HepG2 (cell line): ENCODE results near the gene MBNL3. TPM values are rescaled to one million over a fixed set of nuclear protein-coding genes. Genes with fewer than 3 reads are reported as not detected.
A peak's percentile ranks its signal among the peaks of the same experiment; 100 is the strongest.

Experiments used
- CBX1 ChIP-seq: IDR thresholded peaks from one replicate; pipeline ENCODE4 v1.6.1; 2016; ENCODE audit warnings: antibody characterized with exemption, low read depth
- CREB3 ChIP-seq: sonication (generic); formaldehyde crosslinking; IDR thresholded peaks from 2 replicates; pipeline ENCODE4 v1.5.0; 2020; ENCODE audit warnings: missing genetic modification reagents
- ERF ChIP-seq: IDR thresholded peaks from 2 replicates; pipeline ENCODE4 v1.6.1; 2018; ENCODE audit warnings: missing biosample characterization, missing genetic modification reagents
- ETV6 ChIP-seq: sonication (generic); formaldehyde crosslinking; conservative IDR thresholded peaks from 2 replicates; pipeline ENCODE4 v1.4.0; 2020; ENCODE audit warnings: missing genetic modification reagents
- FOXJ3 ChIP-seq: sonication (generic); formaldehyde crosslinking; IDR thresholded peaks from 2 replicates; pipeline ENCODE4 v1.4.0; 2020; ENCODE audit warnings: missing genetic modification reagents, mild to moderate bottlenecking, borderline replicate concordance
- FOXO1 ChIP-seq: sonication (generic); formaldehyde crosslinking; IDR thresholded peaks from 2 replicates; pipeline ENCODE4 v1.4.0; 2020; ENCODE audit warnings: missing genetic modification reagents
- HDAC1 ChIP-seq: sonication (generic); formaldehyde crosslinking; IDR thresholded peaks from 2 replicates; pipeline ENCODE4 v1.5.1; 2020; ENCODE audit warnings: mild to moderate bottlenecking, missing genetic modification reagents
- HOXA7 ChIP-seq: sonication (generic); formaldehyde crosslinking; IDR thresholded peaks from 2 replicates; pipeline ENCODE4 v1.8.1; 2022; ENCODE audit warnings: mild to moderate bottlenecking, missing genetic modification reagents, moderate library complexity
- NONO ChIP-seq, 2 experiments: fragments of 450-650 bp in 1 of 2; sonication (generic) in 1 of 2; formaldehyde crosslinking in 1 of 2; IDR thresholded peaks in 1 of 2; conservative IDR thresholded peaks in 1 of 2; 2 replicates each; pipeline versions ENCODE4 v1.6.1 to v1.8.0; 2017 to 2022; ENCODE audit warnings: mild to moderate bottlenecking in 1 of 2, missing genetic modification reagents in 1 of 2, moderate library complexity in 1 of 2
- NR3C1 ChIP-seq: sonication (generic); formaldehyde crosslinking; IDR thresholded peaks from 2 replicates; pipeline ENCODE4 v1.4.0; 2020; ENCODE audit warnings: missing genetic modification reagents
- PCBP2 ChIP-seq: fragments of 200-400 bp; formaldehyde crosslinking; optimal IDR thresholded peaks from 2 replicates; pipeline ENCODE3; 2018; ENCODE audit warnings: low read length, low read depth; ENCODE audit not compliant: poor library complexity, severe bottlenecking
- PITX1 ChIP-seq: sonication (generic); formaldehyde crosslinking; IDR thresholded peaks from 2 replicates; pipeline ENCODE4 v1.5.1; 2020; ENCODE audit warnings: mild to moderate bottlenecking, missing genetic modification reagents
- SMAD1 ChIP-seq: sonication (generic); formaldehyde crosslinking; IDR thresholded peaks from 2 replicates; pipeline ENCODE4 v1.4.0; 2020; ENCODE audit warnings: missing genetic modification reagents, low read depth, mild to moderate bottlenecking, borderline replicate concordance
- SOX13 ChIP-seq, 3 experiments: fragments of 450-650 bp in 1 of 3; sonication (generic) in 1 of 3; formaldehyde crosslinking in 1 of 3; IDR thresholded peaks in 2 of 3; conservative IDR thresholded peaks in 1 of 3; 2 replicates each; pipeline versions ENCODE4 v1.5.0 to v1.6.1; 2016 to 2020; ENCODE audit warnings: antibody characterized with exemption in 1 of 3, mild to moderate bottlenecking in 1 of 3, missing compliant biosample characterization in 1 of 3, missing genetic modification reagents in 1 of 3, moderate library complexity in 1 of 3
- USF2 ChIP-seq, 2 experiments: sonication (generic) in 1 of 2; formaldehyde crosslinking in 1 of 2; IDR thresholded peaks; 2 replicates each; pipeline versions ENCODE4 v1.5.1 to v1.6.1; 2011 to 2020; ENCODE audit warnings: borderline replicate concordance in 1 of 2, low read depth in 1 of 2, low read length in 1 of 2, mild to moderate bottlenecking in 1 of 2, missing genetic modification reagents in 1 of 2, moderate library complexity in 1 of 2
- YEATS2 ChIP-seq: sonication (generic); formaldehyde crosslinking; IDR thresholded peaks from 2 replicates; pipeline ENCODE4 v1.4.0; 2020; ENCODE audit warnings: missing genetic modification reagents, borderline replicate concordance
- ZBTB8A ChIP-seq: sonication (generic); formaldehyde crosslinking; IDR thresholded peaks from 2 replicates; pipeline ENCODE4 v1.4.0; 2020; ENCODE audit warnings: mild to moderate bottlenecking, low read depth, missing genetic modification reagents, borderline replicate concordance
- ZFY ChIP-seq: sonication (generic); formaldehyde crosslinking; IDR thresholded peaks from 2 replicates; pipeline ENCODE4 v1.4.0; 2020; ENCODE audit warnings: missing genetic modification reagents
- ZNF292 ChIP-seq: sonication (generic); formaldehyde crosslinking; IDR thresholded peaks from 2 replicates; pipeline ENCODE4 v1.8.1; 2022; ENCODE audit warnings: mild to moderate bottlenecking, low read depth, missing genetic modification reagents, borderline replicate concordance
- ZNF558 ChIP-seq: sonication (generic); formaldehyde crosslinking; IDR thresholded peaks from 2 replicates; pipeline ENCODE4 v1.9.0; 2022; ENCODE audit warnings: mild to moderate bottlenecking, missing genetic modification reagents, borderline replicate concordance
- ZNF761 ChIP-seq: sonication (generic); formaldehyde crosslinking; conservative IDR thresholded peaks from 2 replicates; pipeline ENCODE4 v1.4.0; 2020; ENCODE audit warnings: mild to moderate bottlenecking, missing genetic modification reagents
- polyA plus RNA-seq, 8 experiments: library from polyadenylated mRNA; depleted of rRNA in 3 of 8; stranded (reverse) in 7 of 8; unstranded in 1 of 8; fragments of >200 nt; fragmentation: Illumina TruSeq in 4 of 8; extraction: Trizol in 4 of 8; gene quantifications; 2 replicates each; pipeline versions ENCODE4 v1.2.1 to v1.2.3, GENCODE V29; 2011 to 2016; ENCODE audit warnings: low read depth in 4 of 8, missing spikeins in 1 of 8, mixed read lengths in 1 of 8; ENCODE audit not compliant: insufficient read depth in 1 of 8
- total RNA-seq, 5 experiments: library from RNA; depleted of rRNA; stranded (reverse); fragments of >200 nt; fragmentation: Illumina TruSeq; extraction: Trizol; gene quantifications; 2 replicates each; pipeline ENCODE4 v1.2.3, GENCODE V29; 2016; ENCODE audit warnings: low read depth in 1 of 5
- TF ChIP-seq, protein P1 (sequence below): sonication (generic); formaldehyde crosslinking; IDR thresholded peaks from 2 replicates; pipeline ENCODE4 v1.4.0; 2020; ENCODE audit warnings: missing genetic modification reagents, mild to moderate bottlenecking, borderline replicate concordance

Gene MBNL3
- total and polyA plus RNA-seq, 2 of the 13 experiments (the other 11 are each of a cell fraction or from before 2014, with no cell fraction given), result 155 to 257 TPM

DNA sequence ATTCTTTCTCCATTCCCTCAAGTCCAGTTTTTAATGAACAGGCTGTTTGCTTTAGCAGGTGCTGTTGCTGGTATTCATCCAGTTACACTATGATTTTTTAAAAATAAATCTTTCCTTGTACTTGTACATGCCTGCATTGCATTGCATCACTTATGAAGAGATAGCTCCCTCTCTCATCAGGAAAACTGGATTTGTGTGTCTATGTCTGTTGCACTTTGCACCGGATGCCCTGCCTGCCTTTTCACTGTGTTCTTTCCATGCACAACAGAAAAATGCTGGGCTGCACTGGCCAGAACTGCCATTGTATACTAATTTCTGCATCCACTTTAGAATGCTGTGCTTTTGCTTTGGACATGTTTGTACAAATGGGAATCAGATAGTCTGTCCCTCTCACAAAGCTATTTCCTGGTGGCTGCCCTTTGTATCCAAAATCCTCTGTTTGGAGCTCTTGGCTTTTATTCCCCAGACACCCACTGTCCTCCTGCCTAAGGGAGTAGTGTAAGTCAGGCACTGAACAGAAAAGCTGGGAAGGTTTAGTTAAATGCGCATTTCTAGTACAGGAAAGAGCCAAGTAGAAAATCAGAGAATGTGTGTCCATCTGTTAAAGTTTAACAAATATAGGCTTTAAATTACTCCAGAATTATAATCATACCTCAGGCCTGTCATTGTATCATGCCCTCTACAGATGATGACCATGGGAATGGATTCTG lies 119.1 kb downstream of the MBNL3 start (continued):
- TF ChIP-seq ERF (CRISPR knock-in tag) (peak; percentile 54; the same call in 1 of the 2 replicates), SOX13 (IDR thresholded peaks at IDR 0.05) (0 out of 2 replicates have a peak, but pooled peaks have one; percentile 46), SOX13 (CRISPR knock-in tag; conservative IDR thresholded peaks at IDR 0.05 in 1 of 2, IDR thresholded peaks at IDR 0.05 in 1 of 2) (peak in 1 of 2 experiments; percentile 73; a peak in 2 of 4 replicates), ZNF292 (CRISPR knock-in tag) (peak; percentile 60; the same call in 1 of the 2 replicates), YEATS2 (CRISPR knock-in tag) (no peak), PITX1 (CRISPR knock-in tag) (no peak), HDAC1 (peak; percentile 50; the same call in 1 of the 2 replicates), ZNF558 (CRISPR knock-in tag) (peak; percentile 94; the same call in 1 of the 2 replicates), ZFY (CRISPR knock-in tag) (no peak), FOXO1 (peak; percentile 59; the same call in 1 of the 2 replicates), FOXJ3 (CRISPR knock-in tag) (peak; percentile 58; the same call in 1 of the 2 replicates), ZBTB8A (CRISPR knock-in tag) (no peak), NR3C1 (CRISPR knock-in tag) (no peak), ETV6 (CRISPR knock-in tag) (no peak), HOXA7 (CRISPR knock-in tag) (no peak), USF2 (IDR thresholded peaks at IDR 0.05; ENCODE audit: low read depth, low read length) (no peak), USF2 (CRISPR knock-in tag; IDR thresholded peaks at IDR 0.05; ENCODE audit: borderline replicate concordance) (no peak), SMAD1 (CRISPR knock-in tag) (no peak), CBX1 (no peak), CREB3 (CRISPR knock-in tag) (no peak), NONO (IDR thresholded peaks at IDR 0.05) (no peak), NONO (CRISPR knock-in tag; conservative IDR thresholded peaks at IDR 0.05) (no peak), ZNF761 (CRISPR knock-in tag) (no peak), PCBP2 (no peak)
- TF ChIP-seq, protein P1, sequence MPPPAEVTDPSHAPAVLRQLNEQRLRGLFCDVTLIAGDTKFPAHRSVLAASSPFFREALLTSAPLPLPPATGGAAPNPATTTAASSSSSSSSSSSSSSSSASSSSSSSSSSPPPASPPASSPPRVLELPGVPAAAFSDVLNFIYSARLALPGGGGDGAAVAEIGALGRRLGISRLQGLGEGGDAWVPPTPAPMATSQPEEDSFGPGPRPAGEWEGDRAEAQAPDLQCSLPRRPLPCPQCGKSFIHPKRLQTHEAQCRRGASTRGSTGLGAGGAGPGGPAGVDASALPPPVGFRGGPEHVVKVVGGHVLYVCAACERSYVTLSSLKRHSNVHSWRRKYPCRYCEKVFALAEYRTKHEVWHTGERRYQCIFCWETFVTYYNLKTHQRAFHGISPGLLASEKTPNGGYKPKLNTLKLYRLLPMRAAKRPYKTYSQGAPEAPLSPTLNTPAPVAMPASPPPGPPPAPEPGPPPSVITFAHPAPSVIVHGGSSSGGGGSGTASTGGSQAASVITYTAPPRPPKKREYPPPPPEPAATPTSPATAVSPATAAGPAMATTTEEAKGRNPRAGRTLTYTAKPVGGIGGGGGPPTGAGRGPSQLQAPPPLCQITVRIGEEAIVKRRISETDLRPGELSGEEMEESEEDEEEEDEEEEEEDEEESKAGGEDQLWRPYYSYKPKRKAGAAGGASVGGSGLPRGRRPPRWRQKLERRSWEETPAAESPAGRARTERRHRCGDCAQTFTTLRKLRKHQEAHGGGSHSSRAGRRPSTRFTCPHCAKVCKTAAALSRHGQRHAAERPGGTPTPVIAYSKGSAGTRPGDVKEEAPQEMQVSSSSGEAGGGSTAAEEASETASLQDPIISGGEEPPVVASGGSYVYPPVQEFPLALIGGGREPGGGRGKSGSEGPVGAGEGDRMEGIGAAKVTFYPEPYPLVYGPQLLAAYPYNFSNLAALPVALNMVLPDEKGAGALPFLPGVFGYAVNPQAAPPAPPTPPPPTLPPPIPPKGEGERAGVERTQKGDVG (CRISPR knock-in tag), result no peak
